GM12865 (cell line): ENCODE measurements around the gene TMEM131L.
"Not testable (repeated sequence)": the region's sequence is repeated elsewhere in the genome, so short reads cannot be mapped to it uniquely, and the experiment has no call there.

Experiments used
- DNase-seq: peaks from one replicate; pipeline ENCODE4 v3.0.0; 2010; ENCODE audit warnings: low read depth
- H3K4me3 ChIP-seq: 2 replicates; pipeline ENCODE4 v1.5.1; 2011; ENCODE audit warnings: mild to moderate bottlenecking, low read depth, low read length, control low read depth
- CTCF ChIP-seq: IDR thresholded peaks from 2 replicates; pipeline ENCODE4 v1.5.1; 2011; ENCODE audit warnings: low read length, control low read depth, low read depth, inconsistent platforms; ENCODE audit not compliant: insufficient read depth; ENCODE audit errors: missing control alignments

TMEM131L gene

DNA sequence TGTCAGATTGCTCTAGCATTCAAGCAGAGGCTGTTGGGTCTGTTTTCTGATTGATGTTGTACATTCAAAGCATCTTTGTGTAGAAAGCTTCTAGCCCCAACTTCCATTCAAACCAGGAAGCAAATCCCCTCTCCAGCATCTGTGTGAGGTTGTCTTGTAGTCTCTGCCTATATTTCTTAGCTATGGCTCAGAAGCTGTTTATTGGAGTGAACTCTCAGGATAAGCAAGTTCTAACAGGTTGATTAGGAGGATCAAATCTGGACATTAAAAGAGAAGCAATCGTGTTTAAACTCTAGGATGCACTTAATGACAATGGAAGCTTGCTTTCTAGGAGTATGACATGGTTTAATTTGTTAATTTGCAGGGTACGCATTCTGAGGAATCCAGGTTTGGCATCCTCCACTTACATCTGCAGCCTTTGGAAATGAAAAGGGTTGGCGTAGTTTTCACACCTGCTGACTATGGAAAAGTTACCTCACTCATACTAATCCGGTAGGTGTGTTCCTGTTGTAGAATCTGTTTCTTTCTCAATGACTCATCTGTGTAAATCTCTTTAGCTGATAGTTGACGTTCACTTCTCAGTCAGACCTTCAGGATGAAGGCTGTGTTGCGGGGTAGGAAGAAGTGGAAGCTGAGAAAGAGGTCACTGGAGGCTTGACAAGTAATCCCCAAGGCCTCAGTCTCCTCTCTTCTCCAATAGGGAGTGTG, 129.9 kb downstream of the TMEM131L start:
- no peak for TF ChIP-seq CTCF
- DNase-seq, result no peak
- no peak overlapping the region for H3K4me3 ChIP-seq

- H3K4me3 ChIP-seq, result no peak overlapping the region
- no peak for TF ChIP-seq CTCF
- DNase-seq, result no peak
Observed at GRCh38 chr4:153602758-153603157, 136.6 kb downstream of the TMEM131L start.

- DNase-seq, result no peak
- TF ChIP-seq CTCF, result no peak
- H3K4me3 ChIP-seq, result no peak overlapping the region
Observed at GRCh38 chr4:153603258-153603657, 137.1 kb downstream of the TMEM131L start.

GRCh38 chr4:153603835-153604234, 137.7 kb downstream of the TMEM131L start:
- no peak for DNase-seq
- no peak overlapping the region for H3K4me3 ChIP-seq
- TF ChIP-seq CTCF, result no peak

DNA sequence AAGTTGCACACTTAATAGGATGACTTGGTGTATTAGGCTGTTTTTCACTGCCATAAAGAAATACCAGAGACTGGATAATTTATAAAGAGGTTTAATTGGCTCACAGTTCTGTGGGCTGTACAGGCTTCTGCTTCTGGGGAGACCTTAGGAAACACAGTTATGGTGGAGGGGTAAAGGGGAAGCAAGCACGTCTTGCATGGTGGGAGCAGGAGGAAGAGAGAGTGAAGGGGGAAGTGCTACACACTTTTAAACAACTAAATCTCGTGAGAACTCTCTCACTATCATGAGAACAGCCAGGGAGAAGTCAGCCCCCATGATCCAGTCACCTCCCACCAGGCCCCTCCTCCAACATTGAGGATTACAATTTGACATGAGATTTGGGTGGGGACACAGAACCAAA, 142.9 kb downstream of the TMEM131L start:
- DNase-seq, H3K4me3 ChIP-seq: not testable (repeated sequence)

GRCh38 chr4:153610623-153611376, 144.6 kb downstream of the TMEM131L start:
- no peak for DNase-seq
- no peak for TF ChIP-seq CTCF
- H3K4me3 ChIP-seq, result no peak overlapping the region

DNA sequence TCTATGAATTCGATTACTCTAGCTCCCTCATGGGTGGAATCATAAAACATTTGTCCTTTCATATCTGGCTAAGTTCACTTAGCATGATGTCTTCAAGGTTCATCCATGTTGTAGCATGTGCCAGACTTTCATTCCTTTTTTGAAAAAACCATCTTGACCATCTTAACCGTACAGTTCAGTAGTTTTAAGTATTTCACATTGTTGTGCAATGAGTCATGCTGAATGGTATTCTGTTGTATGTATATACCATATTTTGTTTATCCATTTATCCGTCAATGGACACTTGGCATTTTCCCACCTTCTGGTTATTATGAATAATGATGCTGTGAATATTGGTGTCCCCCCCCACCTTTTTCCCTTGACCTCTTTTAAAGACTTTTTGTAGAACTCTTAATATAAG, 145.5 kb downstream of the TMEM131L start:
- TF ChIP-seq CTCF, result no peak
- no peak for DNase-seq
- no peak overlapping the region for H3K4me3 ChIP-seq
